KMS-11 (cell line): ENCODE measurements around the gene ADGRG4.

Experiments
- H2AFZ ChIP-seq: fragments of 200-600 bp; sonication (generic); 2 replicates; pipeline ENCODE4 v1.6.1; 2016; ENCODE audit warnings: antibody characterized with exemption, mixed run types, low read depth
- H3K27ac ChIP-seq: fragments of 200-600 bp; sonication (generic); 2 replicates; pipeline ENCODE4 v1.6.1; 2016; ENCODE audit warnings: mild to moderate bottlenecking, mixed run types
- H3K27me3 ChIP-seq: fragments of 200-600 bp; sonication (generic); 2 replicates; pipeline ENCODE4 v1.6.1; 2017; ENCODE audit warnings: mild to moderate bottlenecking, low read depth, mixed run types, moderate library complexity; ENCODE audit not compliant: insufficient read depth
- H3K36me3 ChIP-seq: fragments of 200-600 bp; sonication (generic); 2 replicates; pipeline ENCODE4 v1.6.1; 2017; ENCODE audit warnings: mild to moderate bottlenecking, mixed run types; ENCODE audit not compliant: insufficient read depth
- H3K4me1 ChIP-seq: fragments of 200-600 bp; sonication (generic); 2 replicates; pipeline ENCODE4 v1.6.1; 2016; ENCODE audit warnings: mild to moderate bottlenecking, low read depth, mixed run types; ENCODE audit not compliant: poor library complexity, severe bottlenecking
- H3K4me2 ChIP-seq: fragments of 200-600 bp; sonication (generic); 2 replicates; pipeline ENCODE4 v1.7.0; 2016; ENCODE audit warnings: mild to moderate bottlenecking, mixed run types
- H3K4me3 ChIP-seq: fragments of 200-600 bp; sonication (generic); IDR thresholded peaks from 2 replicates; pipeline ENCODE4 v1.6.1; 2017; ENCODE audit warnings: low read depth, low read length, mixed read lengths; ENCODE audit not compliant: insufficient read depth
- H3K79me2 ChIP-seq: fragments of 200-600 bp; sonication (generic); 2 replicates; pipeline ENCODE4 v1.6.1; 2016; ENCODE audit warnings: low read depth, mixed run types; ENCODE audit not compliant: insufficient read depth
- H3K9ac ChIP-seq: fragments of 200-600 bp; sonication (generic); 2 replicates; pipeline ENCODE4 v1.6.1; 2016; ENCODE audit warnings: mild to moderate bottlenecking, mixed run types
- H4K20me1 ChIP-seq: fragments of 200-600 bp; sonication (generic); 2 replicates; pipeline ENCODE4 v1.6.1; 2016; ENCODE audit warnings: mild to moderate bottlenecking, mixed run types; ENCODE audit not compliant: insufficient read depth
- TF ChIP-seq, protein P1 (sequence below): fragments of 200-600 bp; sonication (generic); conservative IDR thresholded peaks from 2 replicates; pipeline ENCODE4 v1.6.1; 2017; ENCODE audit warnings: low read depth, mild to moderate bottlenecking, antibody characterized with exemption, low read length, moderate library complexity, mixed read lengths

ADGRG4 gene

DNA sequence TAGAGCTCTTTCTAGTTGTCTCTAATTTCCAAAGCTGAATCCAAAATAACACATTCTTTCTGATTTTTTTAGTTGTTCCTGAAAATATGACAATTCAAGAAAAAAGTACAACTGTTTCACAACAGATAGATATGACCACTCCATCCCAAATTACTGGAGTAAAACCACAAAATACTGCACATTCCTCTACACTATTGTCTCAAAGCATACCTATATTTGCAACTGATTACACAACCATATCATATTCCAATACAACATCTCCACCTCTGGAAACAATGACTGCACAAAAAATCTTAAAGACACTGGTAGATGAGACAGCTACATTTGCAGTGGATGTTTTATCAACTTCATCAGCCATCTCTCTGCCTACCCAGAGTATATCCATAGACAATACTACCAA, 43.6 kb downstream of the ADGRG4 start:
- no peak overlapping the region for H3K9ac ChIP-seq
- no peaks in the 10 kb centered on the region for H3K79me2 ChIP-seq
- no peaks in the 10 kb centered on the region for H3K4me1 ChIP-seq
- no peaks in the 10 kb centered on the region for H4K20me1 ChIP-seq
- H3K27ac ChIP-seq: no peak overlapping the region
- no peak overlapping the region for H3K4me3 ChIP-seq
- no peaks in the 10 kb centered on the region for H3K27me3 ChIP-seq
- no peak overlapping the region for H2AFZ ChIP-seq
- no peaks in the 10 kb centered on the region for H3K36me3 ChIP-seq
- TF ChIP-seq, protein P1, sequence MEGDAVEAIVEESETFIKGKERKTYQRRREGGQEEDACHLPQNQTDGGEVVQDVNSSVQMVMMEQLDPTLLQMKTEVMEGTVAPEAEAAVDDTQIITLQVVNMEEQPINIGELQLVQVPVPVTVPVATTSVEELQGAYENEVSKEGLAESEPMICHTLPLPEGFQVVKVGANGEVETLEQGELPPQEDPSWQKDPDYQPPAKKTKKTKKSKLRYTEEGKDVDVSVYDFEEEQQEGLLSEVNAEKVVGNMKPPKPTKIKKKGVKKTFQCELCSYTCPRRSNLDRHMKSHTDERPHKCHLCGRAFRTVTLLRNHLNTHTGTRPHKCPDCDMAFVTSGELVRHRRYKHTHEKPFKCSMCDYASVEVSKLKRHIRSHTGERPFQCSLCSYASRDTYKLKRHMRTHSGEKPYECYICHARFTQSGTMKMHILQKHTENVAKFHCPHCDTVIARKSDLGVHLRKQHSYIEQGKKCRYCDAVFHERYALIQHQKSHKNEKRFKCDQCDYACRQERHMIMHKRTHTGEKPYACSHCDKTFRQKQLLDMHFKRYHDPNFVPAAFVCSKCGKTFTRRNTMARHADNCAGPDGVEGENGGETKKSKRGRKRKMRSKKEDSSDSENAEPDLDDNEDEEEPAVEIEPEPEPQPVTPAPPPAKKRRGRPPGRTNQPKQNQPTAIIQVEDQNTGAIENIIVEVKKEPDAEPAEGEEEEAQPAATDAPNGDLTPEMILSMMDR: no peak
- H3K4me2 ChIP-seq: no peak overlapping the region

- Histone ChIP-seq H3K36me3 (no peaks in the 10 kb centered on the region), H3K27ac (no peak overlapping the region), H3K4me1 (no peaks in the 10 kb centered on the region), H3K9ac (no peak overlapping the region), H2AFZ (no peak overlapping the region), H3K27me3 (no peaks in the 10 kb centered on the region), H3K79me2 (no peaks in the 10 kb centered on the region), H4K20me1 (no peaks in the 10 kb centered on the region), H3K4me2 (no peak overlapping the region), H3K4me3 (no peak overlapping the region)
- TF ChIP-seq, protein P1: no peak
Observed at GRCh38 chrX:136346506-136346905, 45.7 kb downstream of the ADGRG4 start.

- Histone ChIP-seq H3K4me2 (no peak overlapping the region), H3K4me3 (no peak overlapping the region), H4K20me1 (no peaks in the 10 kb centered on the region), H3K79me2 (no peaks in the 10 kb centered on the region), H3K4me1 (no peaks in the 10 kb centered on the region), H3K27me3 (no peaks in the 10 kb centered on the region), H3K27ac (no peak overlapping the region), H3K36me3 (no peaks in the 10 kb centered on the region), H2AFZ (no peak overlapping the region), H3K9ac (no peak overlapping the region)
- TF ChIP-seq, protein P1: no peak
Observed at GRCh38 chrX:136347706-136348105, 46.9 kb downstream of the ADGRG4 start.

DNA sequence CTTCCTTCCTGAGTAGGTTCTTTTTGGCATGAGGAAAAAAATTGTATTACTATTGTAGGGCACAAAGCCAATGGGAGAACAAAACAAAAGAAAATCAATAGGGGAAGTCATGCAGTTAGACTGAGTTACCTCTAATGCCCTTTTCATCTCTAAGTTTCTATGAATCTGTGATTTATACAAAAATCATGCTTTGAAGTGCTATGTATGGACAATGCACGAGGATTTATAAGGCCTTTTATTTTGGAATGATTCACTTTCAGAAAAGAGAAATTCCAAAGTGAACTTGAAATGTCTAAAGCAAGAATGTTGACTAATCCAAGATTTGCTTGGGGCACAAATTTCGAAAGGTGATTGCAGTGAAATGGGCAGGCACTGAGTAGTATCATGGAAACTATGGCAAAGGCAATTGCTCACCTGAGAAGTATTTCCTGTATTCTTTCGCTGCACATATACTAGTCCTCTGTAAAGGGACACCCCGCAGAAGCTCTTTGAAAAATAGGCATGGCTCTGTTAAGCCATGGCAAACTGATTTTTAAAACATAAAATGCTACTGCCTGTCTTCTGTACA, 52.8 kb downstream of the ADGRG4 start:
- no peak overlapping the region for H3K4me2 ChIP-seq

More for the DNA sequence above, 52.8 kb downstream of the ADGRG4 start:
- Histone ChIP-seq H3K27me3 (no peaks in the 10 kb centered on the region), H2AFZ (no peak overlapping the region), H3K27ac (no peak overlapping the region), H3K4me3 (no peak overlapping the region), H4K20me1 (no peaks in the 10 kb centered on the region), H3K79me2 (no peaks in the 10 kb centered on the region), H3K9ac (no peak overlapping the region), H3K36me3 (no peaks in the 10 kb centered on the region), H3K4me1 (no peaks in the 10 kb centered on the region)
- TF ChIP-seq, protein P1: no peak
